Endothelial cell of umbilical vein (primary cell): ENCODE data around the gene TUBA1A. TPM values are rescaled to one million over a fixed set of nuclear protein-coding genes. Genes with fewer than 3 reads are reported as not detected.

ENCODE experiments used
- BruUV-seq: library from RNA; stranded (reverse); fragments of 400-500 nt; replicated peaks from 2 replicates; lab custom pipeline; 2021; lab: Mats Ljungman, UMichigan
- CTCF ChIA-PET: fragments of 300-600, 350-600 bp; sonication (Branson Sonifier 250); formaldehyde crosslinking; loops from one replicate; lab custom pipeline; 2021; ENCODE audit warnings: antibody characterized with exemption, inconsistent platforms; lab: Charles Lee
- POLR2A ChIA-PET: fragments of 300-600, 350-600 bp; sonication (Branson Sonifier 250); formaldehyde crosslinking; loops from one replicate; lab custom pipeline; 2021; ENCODE audit warnings: antibody characterized with exemption, inconsistent platforms; lab: Charles Lee
- DNase-seq: peaks from one replicate; pipeline ENCODE4 v3.0.0-alpha.2; 2011; ENCODE audit warnings: low read depth, low spot score
- FAIRE-seq: peaks from 2 replicates; lab custom pipeline; 2011; peaks lifted over from hg19 to GRCh38; lab: Jason Lieb, UNC
- H2AFZ ChIP-seq: 2 replicates; pipeline ENCODE4 v1.6.0; 2012; ENCODE audit warnings: low read depth, low read length, control low read depth, inconsistent platforms
- H3K27ac ChIP-seq: 2 replicates; pipeline ENCODE4 v1.5.1; 2011; ENCODE audit warnings: low read depth, mild to moderate bottlenecking, control low read depth, low read length, moderate library complexity; ENCODE audit not compliant: insufficient read depth
- H3K27me3 ChIP-seq, 2 experiments: 2 replicates each; pipeline versions ENCODE4 v1.6.0 to v1.6.1; 2011; ENCODE audit warnings: low read length in 2 of 2, mixed read lengths in 1 of 2; ENCODE audit not compliant: control insufficient read depth in 2 of 2, insufficient read depth in 2 of 2
- H3K36me3 ChIP-seq, 2 experiments: 2 replicates in 1 of 2; 3 replicates in 1 of 2; pipeline ENCODE4 v1.5.1; 2011; ENCODE audit warnings: low read length in 2 of 2, mild to moderate bottlenecking in 1 of 2, moderate library complexity in 1 of 2; ENCODE audit not compliant: control insufficient read depth in 2 of 2, insufficient read depth in 2 of 2; ENCODE audit errors: extremely low read depth in 1 of 2
- H3K4me1 ChIP-seq: 3 replicates; pipeline ENCODE4 v1.5.1; 2011; ENCODE audit warnings: mild to moderate bottlenecking, low read length; ENCODE audit not compliant: control insufficient read depth, insufficient read depth; ENCODE audit errors: extremely low read depth
- H3K4me2 ChIP-seq: 2 replicates; pipeline ENCODE4 v1.6.1; 2011; ENCODE audit warnings: low read length, control low read depth, mixed read lengths; ENCODE audit not compliant: insufficient read depth
- H3K4me3 ChIP-seq, 3 experiments: fragments of 200-600 bp in 1 of 3; sonication (generic), shearing (Covaris generic) in 1 of 3; replicated peaks in 1 of 3; 2 replicates each; pipeline ENCODE4 v1.5.1; 2011 to 2016; ENCODE audit warnings: control low read depth in 3 of 3, low read length in 3 of 3, mild to moderate bottlenecking in 2 of 3, inconsistent platforms in 1 of 3, low read depth in 1 of 3, moderate library complexity in 1 of 3; ENCODE audit not compliant: insufficient read depth in 1 of 3
- H3K79me2 ChIP-seq: 2 replicates; pipeline ENCODE4 v1.6.0; 2012; ENCODE audit warnings: low read length, inconsistent platforms; ENCODE audit not compliant: control insufficient read depth, insufficient read depth
- H3K9ac ChIP-seq: replicated peaks from 2 replicates; pipeline ENCODE3; 2011; ENCODE audit warnings: low read length, control low read depth; ENCODE audit not compliant: insufficient read depth; ENCODE audit errors: extremely low read depth
- H3K9me1 ChIP-seq: replicated peaks from 3 replicates; pipeline ENCODE4 v1.6.0; 2011; ENCODE audit warnings: mild to moderate bottlenecking, low read length; ENCODE audit not compliant: control insufficient read depth, insufficient read depth; ENCODE audit errors: extremely low read depth
- H3K9me3 ChIP-seq: replicated peaks from 2 replicates; pipeline ENCODE4 v1.5.1; 2012; ENCODE audit warnings: low read length, inconsistent platforms; ENCODE audit not compliant: control insufficient read depth, insufficient read depth
- H4K20me1 ChIP-seq: replicated peaks from 2 replicates; pipeline ENCODE3; 2011; ENCODE audit warnings: mild to moderate bottlenecking, low read length; ENCODE audit not compliant: control insufficient read depth, insufficient read depth; ENCODE audit errors: extremely low read depth
- EZH2 ChIP-seq: IDR thresholded peaks from 2 replicates; pipeline ENCODE4 v1.6.1; 2012; ENCODE audit warnings: borderline replicate concordance, low read depth, mild to moderate bottlenecking, moderate library complexity, low read length, inconsistent platforms; ENCODE audit not compliant: severe bottlenecking
- FOS ChIP-seq: IDR thresholded peaks from 2 replicates; pipeline ENCODE4 v1.6.1; 2011; ENCODE audit warnings: mild to moderate bottlenecking, low read length, moderate library complexity, borderline replicate concordance; ENCODE audit not compliant: insufficient read depth
- GATA2 ChIP-seq: IDR thresholded peaks from 2 replicates; pipeline ENCODE4 v1.7.0; 2011; ENCODE audit warnings: low read depth, mild to moderate bottlenecking, moderate library complexity, mixed read lengths, low read length; ENCODE audit not compliant: insufficient read length, insufficient read depth
- JUN ChIP-seq: IDR thresholded peaks from 2 replicates; pipeline ENCODE4 v1.6.1; 2011; ENCODE audit warnings: borderline replicate concordance, low read depth; ENCODE audit not compliant: insufficient read length, insufficient read depth
- MAX ChIP-seq: IDR thresholded peaks from 2 replicates; pipeline ENCODE4 v1.6.1; 2011; ENCODE audit not compliant: insufficient read depth, insufficient read length
- MYC ChIP-seq: IDR thresholded peaks from one replicate; pipeline ENCODE4 v1.6.1; 2011; ENCODE audit warnings: mild to moderate bottlenecking, low read depth, low read length
- POLR2AphosphoS5 ChIP-seq: IDR thresholded peaks from 2 replicates; pipeline ENCODE4 v1.6.1; 2012; ENCODE audit warnings: low read depth, mild to moderate bottlenecking, control low read depth, low read length, moderate library complexity; ENCODE audit not compliant: insufficient read depth
- dilution Hi-C: fragments of 300-500 bp; cut with MboI; formaldehyde crosslinking; loops from one replicate; pipeline ENCODE4 v1.15.0; 2019; ENCODE audit warnings: low sequenced_read_pairs; ENCODE audit not compliant: extremely low pct_ligation_motif_present
- intact Hi-C: fragments of 100-400 bp; cut with micrococcal nuclease; formaldehyde crosslinking; loops from one replicate; pipeline ENCODE4 v1.10.0; 2022
- polyA plus RNA-seq, 4 experiments: library from polyadenylated mRNA; depleted of rRNA in 3 of 4; stranded (reverse) in 3 of 4; unstranded in 1 of 4; fragments of >200 nt; gene quantifications; 2 replicates each; pipeline versions ENCODE4 v1.2.1 to v1.2.3, GENCODE V29; 2011 to 2012; ENCODE audit warnings: missing spikeins in 1 of 4
- total RNA-seq: library from RNA; stranded (reverse); gene quantifications from 2 replicates; pipeline ENCODE4 v1.2.3, GENCODE V29; 2021

TUBA1A gene
- total and polyA plus RNA-seq, 2 donors (not counting 3 experiments of a cell fraction or from before 2014, with no cell fraction given): 740 to 2,429 TPM

GRCh38 chr12:49236423-49236822 lies 47.5 kb upstream of the TUBA1A start:
- Histone ChIP-seq H3K4me2 (no peak overlapping the region), H2AFZ (no peak overlapping the region), H4K20me1 (no peaks in the 10 kb centered on the region), H3K4me3 (no peak overlapping the region), H3K36me3 (no peaks in the 10 kb centered on the region), H3K27me3 (no peaks in the 10 kb centered on the region), H3K79me2 (no peaks in the 10 kb centered on the region), H3K4me1 (peaks cover 12% of the 10 kb centered on the region), H3K9me3 (no peaks in the 10 kb centered on the region), H3K9ac (no peak overlapping the region), H3K27ac (no peak overlapping the region), H3K9me1 (no peaks in the 10 kb centered on the region)
- ChIA-PET POLR2A (interaction anchor here (0.9 kb wide), 1 partner anchor 106 kb away, joined by 3 read pairs; the partner anchor contains the start of gene TUBA1B), CTCF (interaction anchor here (0.7 to 0.9 kb wide), 2 partner anchors 148 to 167 kb away, joined by 3 to 4 read pairs; partner anchors contain the start of gene RHEBL1)
- TF ChIP-seq FOS (no peak), POLR2AphosphoS5 (no peak), GATA2 (no peak), JUN (no peak), EZH2 (no peak), MYC (no peak), MAX (no peak)
- BruUV-seq: no TSS peak
- FAIRE-seq (no peak), DNase-seq (no peak)
- dilution Hi-C loops: no loop called here
- intact Hi-C loops: no loop called here
